Endothelial cell of umbilical vein (primary cell): Measurements from ENCODE around the gene GCNT1. TPM values are rescaled to one million over a fixed set of nuclear protein-coding genes. Genes with fewer than 3 reads are reported as not detected.
"Not testable (repeated sequence)": the region's sequence is repeated elsewhere in the genome, so short reads cannot be mapped to it uniquely, and the experiment has no call there.

Source experiments
- BruUV-seq: library from RNA; stranded (reverse); fragments of 400-500 nt; replicated peaks from 2 replicates; lab custom pipeline; 2021; lab: Mats Ljungman, UMichigan
- CTCF ChIA-PET: fragments of 300-600, 350-600 bp; sonication (Branson Sonifier 250); formaldehyde crosslinking; loops from one replicate; lab custom pipeline; 2021; ENCODE audit warnings: antibody characterized with exemption, inconsistent platforms; lab: Charles Lee
- POLR2A ChIA-PET: fragments of 300-600, 350-600 bp; sonication (Branson Sonifier 250); formaldehyde crosslinking; loops from one replicate; lab custom pipeline; 2021; ENCODE audit warnings: antibody characterized with exemption, inconsistent platforms; lab: Charles Lee
- DNase-seq: peaks from one replicate; pipeline ENCODE4 v3.0.0-alpha.2; 2011; ENCODE audit warnings: low read depth, low spot score
- FAIRE-seq: peaks from 2 replicates; lab custom pipeline; 2011; peaks lifted over from hg19 to GRCh38; lab: Jason Lieb, UNC
- H2AFZ ChIP-seq: 2 replicates; pipeline ENCODE4 v1.6.0; 2012; ENCODE audit warnings: low read depth, low read length, control low read depth, inconsistent platforms
- H3K27ac ChIP-seq: 2 replicates; pipeline ENCODE4 v1.5.1; 2011; ENCODE audit warnings: low read depth, mild to moderate bottlenecking, control low read depth, low read length, moderate library complexity; ENCODE audit not compliant: insufficient read depth
- H3K27me3 ChIP-seq, 2 experiments: 2 replicates each; pipeline versions ENCODE4 v1.6.0 to v1.6.1; 2011; ENCODE audit warnings: low read length in 2 of 2, mixed read lengths in 1 of 2; ENCODE audit not compliant: control insufficient read depth in 2 of 2, insufficient read depth in 2 of 2
- H3K36me3 ChIP-seq, 2 experiments: 2 replicates in 1 of 2; 3 replicates in 1 of 2; pipeline ENCODE4 v1.5.1; 2011; ENCODE audit warnings: low read length in 2 of 2, mild to moderate bottlenecking in 1 of 2, moderate library complexity in 1 of 2; ENCODE audit not compliant: control insufficient read depth in 2 of 2, insufficient read depth in 2 of 2; ENCODE audit errors: extremely low read depth in 1 of 2
- H3K4me1 ChIP-seq: 3 replicates; pipeline ENCODE4 v1.5.1; 2011; ENCODE audit warnings: mild to moderate bottlenecking, low read length; ENCODE audit not compliant: control insufficient read depth, insufficient read depth; ENCODE audit errors: extremely low read depth
- H3K4me2 ChIP-seq: 2 replicates; pipeline ENCODE4 v1.6.1; 2011; ENCODE audit warnings: low read length, control low read depth, mixed read lengths; ENCODE audit not compliant: insufficient read depth
- H3K4me3 ChIP-seq, 3 experiments: fragments of 200-600 bp in 1 of 3; sonication (generic), shearing (Covaris generic) in 1 of 3; replicated peaks in 1 of 3; 2 replicates each; pipeline ENCODE4 v1.5.1; 2011 to 2016; ENCODE audit warnings: control low read depth in 3 of 3, low read length in 3 of 3, mild to moderate bottlenecking in 2 of 3, inconsistent platforms in 1 of 3, low read depth in 1 of 3, moderate library complexity in 1 of 3; ENCODE audit not compliant: insufficient read depth in 1 of 3
- H3K79me2 ChIP-seq: 2 replicates; pipeline ENCODE4 v1.6.0; 2012; ENCODE audit warnings: low read length, inconsistent platforms; ENCODE audit not compliant: control insufficient read depth, insufficient read depth
- H3K9ac ChIP-seq: replicated peaks from 2 replicates; pipeline ENCODE3; 2011; ENCODE audit warnings: low read length, control low read depth; ENCODE audit not compliant: insufficient read depth; ENCODE audit errors: extremely low read depth
- H3K9me1 ChIP-seq: replicated peaks from 3 replicates; pipeline ENCODE4 v1.6.0; 2011; ENCODE audit warnings: mild to moderate bottlenecking, low read length; ENCODE audit not compliant: control insufficient read depth, insufficient read depth; ENCODE audit errors: extremely low read depth
- H3K9me3 ChIP-seq: replicated peaks from 2 replicates; pipeline ENCODE4 v1.5.1; 2012; ENCODE audit warnings: low read length, inconsistent platforms; ENCODE audit not compliant: control insufficient read depth, insufficient read depth
- H4K20me1 ChIP-seq: replicated peaks from 2 replicates; pipeline ENCODE3; 2011; ENCODE audit warnings: mild to moderate bottlenecking, low read length; ENCODE audit not compliant: control insufficient read depth, insufficient read depth; ENCODE audit errors: extremely low read depth
- CTCF ChIP-seq, 2 donors: IDR thresholded peaks; 1 replicate in 1 of 2; 2 replicates in 1 of 2; pipeline ENCODE4 v1.5.1; 2011; ENCODE audit warnings: low read length in 2 of 2, mild to moderate bottlenecking in 2 of 2, moderate library complexity in 2 of 2, control low read depth in 1 of 2, inconsistent platforms in 1 of 2, low read depth in 1 of 2; ENCODE audit not compliant: insufficient read depth in 1 of 2; ENCODE audit errors: extremely low read depth in 1 of 2
- EZH2 ChIP-seq: IDR thresholded peaks from 2 replicates; pipeline ENCODE4 v1.6.1; 2012; ENCODE audit warnings: borderline replicate concordance, low read depth, mild to moderate bottlenecking, moderate library complexity, low read length, inconsistent platforms; ENCODE audit not compliant: severe bottlenecking
- FOS ChIP-seq: IDR thresholded peaks from 2 replicates; pipeline ENCODE4 v1.6.1; 2011; ENCODE audit warnings: mild to moderate bottlenecking, low read length, moderate library complexity, borderline replicate concordance; ENCODE audit not compliant: insufficient read depth
- GATA2 ChIP-seq: IDR thresholded peaks from 2 replicates; pipeline ENCODE4 v1.7.0; 2011; ENCODE audit warnings: low read depth, mild to moderate bottlenecking, moderate library complexity, mixed read lengths, low read length; ENCODE audit not compliant: insufficient read length, insufficient read depth
- JUN ChIP-seq: IDR thresholded peaks from 2 replicates; pipeline ENCODE4 v1.6.1; 2011; ENCODE audit warnings: borderline replicate concordance, low read depth; ENCODE audit not compliant: insufficient read length, insufficient read depth
- MAX ChIP-seq: IDR thresholded peaks from 2 replicates; pipeline ENCODE4 v1.6.1; 2011; ENCODE audit not compliant: insufficient read depth, insufficient read length
- MYC ChIP-seq: IDR thresholded peaks from one replicate; pipeline ENCODE4 v1.6.1; 2011; ENCODE audit warnings: mild to moderate bottlenecking, low read depth, low read length
- POLR2A ChIP-seq: IDR thresholded peaks from 2 replicates; pipeline ENCODE4 v1.6.1; 2012; ENCODE audit warnings: low read depth, mild to moderate bottlenecking, control low read depth, low read length
- dilution Hi-C: fragments of 300-500 bp; cut with MboI; formaldehyde crosslinking; loops from one replicate; pipeline ENCODE4 v1.15.0; 2019; ENCODE audit warnings: low sequenced_read_pairs; ENCODE audit not compliant: extremely low pct_ligation_motif_present
- intact Hi-C: fragments of 100-400 bp; cut with micrococcal nuclease; formaldehyde crosslinking; loops from one replicate; pipeline ENCODE4 v1.10.0; 2022
- polyA plus RNA-seq, 4 experiments: library from polyadenylated mRNA; depleted of rRNA in 3 of 4; stranded (reverse) in 3 of 4; unstranded in 1 of 4; fragments of >200 nt; gene quantifications; 2 replicates each; pipeline versions ENCODE4 v1.2.1 to v1.2.3, GENCODE V29; 2011 to 2012; ENCODE audit warnings: missing spikeins in 1 of 4
- total RNA-seq: library from RNA; stranded (reverse); gene quantifications from 2 replicates; pipeline ENCODE4 v1.2.3, GENCODE V29; 2021

Gene GCNT1
- total and polyA plus RNA-seq, 2 donors (not counting 3 experiments of a cell fraction or from before 2014, with no cell fraction given) = 18.1 to 30.9 TPM

GRCh38 chr9:76521906-76522305 is 62.9 kb downstream of the GCNT1 start:
- H3K4me3 ChIP-seq = no peak overlapping the region
- H3K27ac ChIP-seq = no peak overlapping the region
- H2AFZ ChIP-seq = no peak overlapping the region
- no peak for DNase-seq
- no peaks in the 10 kb centered on the region for H3K4me1 ChIP-seq
- H3K79me2 ChIP-seq = no peaks in the 10 kb centered on the region
- TF ChIP-seq EZH2 (no peak), FOS (no peak), MAX (no peak), GATA2 (no peak), MYC (no peak), JUN (no peak), CTCF (IDR thresholded peaks at IDR 0.05; ENCODE audit: extremely low read depth in 1 of 2, insufficient read depth in 1 of 2, low read depth in 1 of 2, low read length in 2 of 2) (no peak), POLR2A (no peak)
- FAIRE-seq = peak; percentile 15
- no peaks in the 10 kb centered on the region for H3K27me3 ChIP-seq
- intact Hi-C loops (no loop called here), dilution Hi-C loops (no loop called here)
- H3K9me3 ChIP-seq = no peaks in the 10 kb centered on the region
- H3K36me3 ChIP-seq = no peaks in the 10 kb centered on the region
- POLR2A ChIA-PET = no interaction called here
- H3K9ac ChIP-seq = no peak overlapping the region
- no peaks in the 10 kb centered on the region for H3K9me1 ChIP-seq
- no peak overlapping the region for H3K4me2 ChIP-seq
- BruUV-seq = no TSS peak
- H4K20me1 ChIP-seq = no peaks in the 10 kb centered on the region
- CTCF ChIA-PET = no interaction called here

GRCh38 chr9:76523617-76524200 is 64.7 kb downstream of the GCNT1 start:
- POLR2A ChIA-PET, H3K9me1 ChIP-seq, H4K20me1 ChIP-seq, H3K79me2 ChIP-seq, H3K4me1 ChIP-seq, intact Hi-C loops, DNase-seq, BruUV-seq, H2AFZ ChIP-seq, FAIRE-seq, H3K36me3 ChIP-seq, H3K4me3 ChIP-seq, H3K27ac ChIP-seq, H3K9ac ChIP-seq, H3K9me3 ChIP-seq, H3K4me2 ChIP-seq, dilution Hi-C loops, H3K27me3 ChIP-seq: not testable (repeated sequence)
- CTCF ChIA-PET = interaction anchor here (1.7 kb wide), 1 partner anchor 8 kb away, joined by 4 read pairs; no protein-coding TSS in a partner anchor
